Fibroblast of peridontal ligament (primary cell): ENCODE results near the gene COPA.

Experiments
- DNase-seq: peaks from one replicate; pipeline ENCODE4 v3.0.0-alpha.2; 2010; ENCODE audit errors: extremely low read depth

The COPA gene

GRCh38 chr1:160363010-160363409 lies 20.0 kb upstream of the COPA start:
- no peak for DNase-seq

- no peak for DNase-seq
These were observed 19.3 kb upstream of the COPA start for GRCh38 chr1:160362168-160362957.

- DNase-seq: no peak
These were observed 18.7 kb upstream of the COPA start for GRCh38 chr1:160361814-160362167.

GRCh38 chr1:160361199-160361598 lies 18.1 kb upstream of the COPA start:
- DNase-seq: no peak

- DNase-seq: no peak
These were observed 17.2 kb upstream of the COPA start for GRCh38 chr1:160360227-160360695.

- peak; percentile 26 for DNase-seq
These were observed 16.6 kb upstream of the COPA start for GRCh38 chr1:160359559-160360226.

- no peak for DNase-seq
These were observed 15.0 kb upstream of the COPA start for GRCh38 chr1:160358073-160358472.

GRCh38 chr1:160357286-160358002 lies 14.4 kb upstream of the COPA start:
- no peak for DNase-seq

GRCh38 chr1:160354388-160354985 lies 11.4 kb upstream of the COPA start:
- DNase-seq: no peak

- DNase-seq: no peak
These were observed 10.2 kb upstream of the COPA start for GRCh38 chr1:160353223-160353622.

GRCh38 chr1:160352555-160352954 lies 9.5 kb upstream of the COPA start:
- DNase-seq: no peak

- no peak for DNase-seq
These were observed 8.6 kb upstream of the COPA start for GRCh38 chr1:160351629-160352028.

GRCh38 chr1:160346958-160347357 lies 3.9 kb upstream of the COPA start:
- DNase-seq: no peak

GRCh38 chr1:160346463-160346862 lies 3.4 kb upstream of the COPA start:
- DNase-seq: no peak

GRCh38 chr1:160344936-160345335 lies 1.9 kb upstream of the COPA start:
- DNase-seq: no peak

GRCh38 chr1:160344241-160344640 lies 1.2 kb upstream of the COPA start:
- DNase-seq: no peak

GRCh38 chr1:160342526-160342925 lies 524 bp downstream of the COPA start:
- peak; percentile 31 for DNase-seq

- no peak for DNase-seq
These were observed 2.2 kb downstream of the COPA start for GRCh38 chr1:160340866-160341265.

GRCh38 chr1:160340146-160340545 lies 2.9 kb downstream of the COPA start:
- no peak for DNase-seq

- DNase-seq: no peak
These were observed 4.5 kb downstream of the COPA start for GRCh38 chr1:160338580-160338979.

GRCh38 chr1:160332516-160332915 lies 10.5 kb downstream of the COPA start:
- DNase-seq: no peak

- DNase-seq: no peak
These were observed 12.9 kb downstream of the COPA start for GRCh38 chr1:160330119-160330518.
